HG02840 (cell line): ENCODE measurements around the gene NPEPL1.

Experiments
- ATAC-seq: cut with Tn5 transposase; IDR thresholded peaks from one replicate; pipeline ENCODE4 v1.9.1; 2021; ENCODE audit warnings: mild to moderate bottlenecking, moderate library complexity, moderate number of reproducible peaks; ENCODE audit not compliant: unreplicated experiment, low FRiP score

The NPEPL1 gene

GRCh38 chr20:58678806-58679205 is 13.8 kb upstream of the NPEPL1 start:
- ATAC-seq: no peak

GRCh38 chr20:58682656-58683531 is 9.7 kb upstream of the NPEPL1 start:
- ATAC-seq: no peak

- no peak for ATAC-seq
Observed at GRCh38 chr20:58684291-58684690, 8.3 kb upstream of the NPEPL1 start.

- no peak for ATAC-seq
Observed at GRCh38 chr20:58685988-58686387, 6.6 kb upstream of the NPEPL1 start.

GRCh38 chr20:58688414-58688813 is 4.2 kb upstream of the NPEPL1 start:
- no peak for ATAC-seq

GRCh38 chr20:58688840-58689239 is 3.8 kb upstream of the NPEPL1 start:
- ATAC-seq: no peak

- ATAC-seq: no peak
Observed at GRCh38 chr20:58690396-58691135, 2.0 kb upstream of the NPEPL1 start.

GRCh38 chr20:58691773-58692578 is 624 bp upstream of the NPEPL1 start:
- ATAC-seq: peak; percentile 19

GRCh38 chr20:58693226-58694006 is 816 bp downstream of the NPEPL1 start:
- ATAC-seq: no peak

GRCh38 chr20:58694241-58695083 is 1.9 kb downstream of the NPEPL1 start:
- ATAC-seq: no peak

- ATAC-seq: no peak
Observed at GRCh38 chr20:58695084-58695722, 2.6 kb downstream of the NPEPL1 start.

- no peak for ATAC-seq
Observed at GRCh38 chr20:58695895-58696375, 3.3 kb downstream of the NPEPL1 start.

- no peak for ATAC-seq
Observed at GRCh38 chr20:58696411-58696961, 3.9 kb downstream of the NPEPL1 start.

GRCh38 chr20:58697201-58697866 is 4.7 kb downstream of the NPEPL1 start:
- ATAC-seq: no peak

GRCh38 chr20:58697867-58698703 is 5.5 kb downstream of the NPEPL1 start:
- no peak for ATAC-seq

- ATAC-seq: no peak
Observed at GRCh38 chr20:58698741-58699622, 6.4 kb downstream of the NPEPL1 start.
